HG02852 (cell line): ENCODE results near the gene MATCAP1.

Experiments
- ATAC-seq: cut with Tn5 transposase; IDR thresholded peaks from one replicate; pipeline ENCODE4 v1.9.1; 2021; ENCODE audit warnings: mild to moderate bottlenecking, moderate library complexity; ENCODE audit not compliant: unreplicated experiment

The MATCAP1 gene

DNA sequence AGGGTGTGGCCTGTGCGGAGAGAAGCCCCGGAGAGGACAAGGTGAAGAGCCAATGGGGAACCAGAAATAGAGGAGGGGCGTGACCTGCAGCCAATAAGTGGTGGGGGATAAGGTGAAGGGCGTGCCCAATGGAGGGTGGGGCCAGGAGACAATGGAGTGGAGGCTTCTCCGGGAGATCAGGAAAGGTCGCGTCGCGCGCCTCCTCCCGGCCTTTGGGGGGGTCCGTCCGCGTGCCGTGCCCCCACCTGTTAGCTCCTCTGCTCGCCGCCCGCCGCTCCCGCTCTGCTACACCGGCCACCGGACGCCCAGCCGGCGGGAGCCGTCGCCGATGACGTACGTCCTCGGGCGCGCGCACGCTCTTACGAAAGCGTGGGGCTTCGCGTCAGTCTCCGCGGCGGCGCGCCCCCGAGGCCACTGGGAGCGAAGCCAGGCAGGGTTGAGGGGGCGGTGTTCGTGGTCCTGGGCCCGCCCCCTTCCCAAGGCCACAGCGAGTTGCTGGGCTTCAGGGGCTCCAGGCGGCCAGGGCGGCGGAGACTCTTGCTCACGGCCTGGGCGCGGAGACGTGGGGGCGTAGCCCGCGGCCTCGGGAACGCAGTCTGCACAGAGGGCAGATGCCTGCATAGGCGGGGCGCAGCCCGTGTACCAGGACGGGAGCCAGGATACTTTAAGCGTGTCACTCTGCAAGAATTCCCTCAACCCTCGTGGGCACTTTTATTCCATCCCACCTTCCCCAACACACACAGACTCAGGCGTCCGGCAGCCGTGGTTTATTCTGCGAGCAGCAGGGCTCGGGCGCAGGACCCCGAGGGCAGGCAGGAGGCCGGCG lies at the start of gene MATCAP1:
MATCAP1 (minus strand) TSS at position 337 of the 826 bp plus-strand sequence. CDS start 3,353 bp downstream, outside the sequence.
- ATAC-seq, result peak; percentile 95

DNA sequence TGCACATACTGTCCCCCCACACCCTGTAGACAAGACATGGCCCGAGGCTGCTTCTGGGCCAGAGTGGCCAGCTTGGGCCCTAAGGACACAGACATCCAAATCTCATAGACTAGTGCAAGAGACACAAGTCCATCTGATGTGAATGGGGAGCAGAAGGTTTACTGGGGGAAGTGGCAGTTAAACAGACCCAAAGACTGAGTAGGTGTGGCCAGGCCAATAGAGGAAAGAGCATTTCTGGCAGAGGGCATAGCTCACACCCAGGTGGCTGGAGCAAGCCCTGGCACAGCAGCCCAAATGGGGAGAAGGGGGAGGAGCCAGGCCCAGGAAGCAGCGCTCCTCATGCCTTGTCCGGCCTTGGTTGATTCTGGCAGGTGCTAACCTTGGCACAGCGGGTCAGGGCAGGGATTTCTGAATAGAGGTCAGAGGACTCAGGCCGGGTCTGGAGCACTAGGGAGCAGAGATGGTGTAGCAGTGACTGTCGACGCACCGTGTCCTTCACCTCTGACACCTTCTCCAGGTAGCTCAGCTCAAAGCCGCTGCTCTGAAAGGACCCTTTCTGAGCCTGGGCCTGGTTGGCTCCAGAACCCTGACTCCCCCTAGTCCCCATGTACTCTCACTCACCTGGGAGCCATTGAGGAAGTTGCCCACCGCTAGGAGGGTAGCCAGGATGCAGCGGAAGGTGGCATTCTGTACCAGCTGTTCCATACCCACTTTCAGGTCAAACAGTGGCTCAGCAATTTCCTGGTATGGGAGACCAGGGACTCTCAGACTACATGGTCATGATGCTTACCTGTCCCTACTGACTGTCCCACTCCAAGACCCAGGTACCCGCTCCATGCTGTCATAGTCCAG lies 47.3 kb upstream of the MATCAP1 start:
- ATAC-seq, result no peak

DNA sequence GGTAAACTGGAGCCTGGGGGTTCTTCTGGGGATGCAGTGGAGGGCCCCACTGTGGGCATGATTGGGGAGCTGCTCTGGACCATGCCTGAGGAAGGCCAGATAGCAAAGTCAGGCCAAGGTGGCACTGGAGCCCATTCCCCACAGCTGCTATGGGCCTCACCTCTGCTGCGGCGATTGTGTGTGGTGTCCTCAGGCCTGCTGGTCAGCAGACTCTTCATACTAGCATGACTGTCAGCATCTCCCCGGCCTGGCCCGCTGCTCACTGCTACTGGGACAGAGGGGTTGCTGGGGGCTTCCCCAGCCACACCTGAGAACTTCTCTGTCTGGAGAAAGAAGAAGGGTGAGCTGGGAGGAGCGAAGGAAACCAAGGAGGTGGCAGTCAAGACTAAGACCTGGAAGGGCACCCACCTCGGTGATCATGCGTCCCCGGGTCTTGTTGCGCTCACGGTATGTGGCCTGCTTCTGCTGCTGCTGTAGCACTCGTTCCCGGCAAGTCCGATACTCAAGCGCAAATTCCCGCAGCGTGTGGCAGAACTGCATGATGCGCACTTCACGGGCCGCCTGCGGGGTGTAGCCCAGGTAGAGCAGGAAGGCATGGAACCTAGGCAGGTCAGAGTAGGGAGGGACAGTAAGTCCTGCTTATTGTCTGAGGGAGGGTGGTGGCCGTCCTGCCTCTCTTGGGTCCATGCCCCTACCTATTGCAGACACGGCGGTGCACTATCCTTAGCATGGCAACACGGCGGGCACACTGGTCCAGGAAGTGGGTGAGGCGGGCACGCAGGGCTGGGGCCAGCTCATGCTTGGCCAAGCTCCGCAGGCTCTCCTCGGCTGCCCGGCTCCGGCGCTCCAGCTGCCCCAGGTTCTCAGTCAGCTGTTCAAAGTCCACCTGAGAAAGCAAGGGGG lies 46.4 kb upstream of the MATCAP1 start:
- no peak for ATAC-seq

DNA sequence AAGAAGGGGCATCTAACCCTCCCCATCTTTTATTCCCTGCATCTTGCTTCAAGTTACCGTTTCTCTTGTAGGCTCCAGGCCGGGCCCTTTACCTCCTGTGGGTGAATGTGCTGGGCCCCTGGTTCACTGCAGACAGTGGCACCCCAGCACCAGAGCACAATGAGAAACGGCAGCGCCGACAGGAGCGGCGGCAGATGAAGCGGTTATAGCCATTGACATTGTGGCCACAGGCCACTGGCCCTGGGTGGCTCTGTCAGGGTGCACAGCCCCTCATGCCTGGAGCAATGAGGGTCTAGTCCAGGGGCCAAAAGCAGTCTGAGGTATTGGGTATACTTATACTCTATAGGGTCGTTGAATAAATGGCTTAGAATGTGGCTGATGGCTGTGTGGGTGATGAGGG lies 45.1 kb upstream of the MATCAP1 start:
- no peak for ATAC-seq

DNA sequence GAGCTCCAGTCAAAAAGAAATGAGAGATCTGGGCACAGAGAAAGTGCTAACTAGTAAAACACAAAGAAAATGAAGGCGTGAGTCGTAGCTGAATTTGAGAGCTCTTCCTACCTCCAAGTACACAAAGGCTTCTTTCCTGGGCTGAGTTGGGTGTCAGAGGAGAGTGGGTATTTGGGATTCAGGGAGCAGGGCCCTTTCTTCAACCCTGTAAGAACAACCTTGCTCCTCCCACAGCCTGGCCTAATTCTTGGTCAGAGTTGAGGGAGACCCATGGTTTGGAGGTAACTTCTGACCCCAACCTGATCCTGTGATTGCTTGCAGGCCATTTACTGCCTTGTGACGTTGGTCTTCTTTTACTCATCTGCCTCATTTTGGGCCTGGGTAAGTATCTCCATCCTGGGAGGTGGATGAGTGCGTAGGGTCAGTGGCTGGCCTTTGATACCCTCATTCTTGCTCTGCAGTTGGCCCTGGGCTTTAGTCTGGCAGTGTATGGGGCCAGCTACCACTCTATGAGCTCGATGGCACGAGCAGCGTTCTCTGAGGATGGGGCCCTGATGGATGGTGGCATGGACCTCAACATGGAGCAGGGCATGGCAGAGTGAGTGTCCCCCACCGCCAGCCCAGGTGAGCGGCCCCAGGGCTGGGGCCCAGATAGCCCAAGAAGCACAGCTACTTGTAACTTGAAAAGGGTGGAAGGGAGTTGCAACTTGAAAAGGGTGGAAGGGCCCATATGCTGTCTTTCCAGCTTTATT lies 44.4 kb upstream of the MATCAP1 start:
- ATAC-seq, result no peak

DNA sequence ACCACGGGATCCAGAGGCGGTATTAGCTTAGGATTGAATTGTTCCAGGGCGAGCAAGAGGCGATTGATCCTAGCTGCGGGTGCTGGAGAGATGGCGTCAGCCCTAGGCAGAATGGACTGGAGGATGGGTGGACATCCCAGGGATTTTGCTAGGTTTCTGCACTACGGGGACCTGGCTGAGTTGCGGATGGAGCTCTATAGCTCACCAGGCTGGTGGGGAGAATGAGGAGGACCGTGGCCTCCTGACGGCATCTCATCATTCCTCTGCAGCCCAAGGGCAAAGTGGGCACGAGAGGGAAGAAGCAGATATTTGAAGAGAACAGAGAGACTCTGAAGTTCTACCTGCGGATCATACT lies 43.8 kb upstream of the MATCAP1 start:
- ATAC-seq, result no peak

DNA sequence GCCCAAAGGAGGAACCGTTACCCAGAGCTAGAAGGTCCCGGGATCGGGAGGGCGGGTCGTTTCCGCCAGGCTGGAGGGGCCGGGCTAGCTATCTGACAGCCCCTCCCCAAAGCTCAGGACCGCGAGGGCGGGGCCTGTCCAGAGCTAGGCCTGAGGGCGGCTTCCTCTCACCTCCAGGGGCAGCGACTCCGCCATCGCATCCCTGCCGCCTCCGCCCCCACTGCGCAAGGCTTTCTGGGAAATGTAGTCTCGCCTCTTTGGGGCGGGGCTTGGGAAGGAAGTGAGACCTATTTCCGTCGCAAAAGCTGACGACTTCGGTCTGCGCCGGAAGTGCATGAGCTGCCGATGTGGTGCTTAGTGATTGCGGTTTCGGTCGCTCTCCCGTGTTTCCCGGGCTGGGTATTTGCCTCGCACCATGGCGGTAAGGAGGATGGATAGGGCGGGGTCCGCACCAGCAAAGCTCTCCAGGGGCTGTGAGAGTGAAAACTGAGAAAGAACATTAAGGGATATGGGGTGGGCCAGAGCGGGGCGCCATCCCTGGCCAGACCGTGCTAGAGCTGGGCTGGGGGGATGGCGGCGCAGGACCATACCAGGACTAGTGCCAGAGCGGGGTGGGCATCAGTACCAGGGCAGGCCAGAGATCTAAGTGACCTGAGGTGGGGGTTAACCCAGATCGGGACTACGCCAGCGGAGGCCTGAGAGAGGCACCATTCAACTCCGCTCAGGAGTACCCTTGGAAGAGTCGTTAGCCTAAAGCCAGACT lies 43.2 kb upstream of the MATCAP1 start, which contains the start of gene TMEM208:
TMEM208 (plus strand) TSS at position 327 of the 763 bp plus-strand sequence; CDS start at position 416, 89 bp downstream.
- peak; percentile 93 for ATAC-seq

DNA sequence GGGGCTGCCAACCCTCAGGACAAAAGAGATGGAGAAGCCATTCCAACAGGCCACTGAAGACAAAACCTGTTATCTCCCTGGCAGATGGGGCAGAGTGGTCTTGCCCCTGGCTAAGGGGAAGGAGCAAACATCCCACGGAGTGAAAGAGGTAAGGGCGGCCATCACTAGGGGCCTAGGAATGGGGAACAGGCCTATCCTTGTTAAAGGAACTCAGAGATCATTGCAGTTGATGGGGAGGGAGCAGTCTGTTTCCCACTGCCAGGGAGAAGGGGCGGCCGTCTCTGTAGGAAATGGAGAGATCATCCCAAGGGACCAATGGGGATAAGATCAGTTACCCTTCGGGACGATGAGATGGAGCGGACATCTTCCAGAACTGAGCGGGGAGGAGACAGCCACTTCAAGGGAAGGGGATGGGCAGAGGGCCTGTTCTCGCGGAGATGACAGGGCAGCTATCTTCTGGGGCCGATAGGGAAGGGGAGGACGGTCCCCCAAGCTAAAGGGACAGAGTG lies 42.6 kb upstream of the MATCAP1 start:
- no peak for ATAC-seq

DNA sequence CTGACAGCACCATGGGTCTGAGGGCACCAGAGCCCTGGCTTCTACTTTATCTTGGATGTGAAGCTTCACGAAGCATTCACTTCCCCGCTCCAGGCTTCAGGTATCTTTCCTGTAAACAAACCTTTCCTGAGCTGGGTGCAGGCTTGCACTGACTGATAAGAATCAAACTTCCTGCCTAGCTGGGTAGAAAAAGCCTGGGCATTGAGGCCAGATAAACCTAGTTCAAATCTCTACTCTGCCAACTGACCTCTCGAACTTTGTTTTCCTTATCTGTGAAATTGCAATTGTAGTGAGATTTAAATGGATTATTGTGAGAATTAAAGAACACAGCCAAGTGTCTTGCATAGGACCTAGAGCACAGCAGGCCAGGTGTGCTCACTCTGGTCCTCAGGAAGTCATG lies 40.2 kb upstream of the MATCAP1 start:
- ATAC-seq, result no peak

DNA sequence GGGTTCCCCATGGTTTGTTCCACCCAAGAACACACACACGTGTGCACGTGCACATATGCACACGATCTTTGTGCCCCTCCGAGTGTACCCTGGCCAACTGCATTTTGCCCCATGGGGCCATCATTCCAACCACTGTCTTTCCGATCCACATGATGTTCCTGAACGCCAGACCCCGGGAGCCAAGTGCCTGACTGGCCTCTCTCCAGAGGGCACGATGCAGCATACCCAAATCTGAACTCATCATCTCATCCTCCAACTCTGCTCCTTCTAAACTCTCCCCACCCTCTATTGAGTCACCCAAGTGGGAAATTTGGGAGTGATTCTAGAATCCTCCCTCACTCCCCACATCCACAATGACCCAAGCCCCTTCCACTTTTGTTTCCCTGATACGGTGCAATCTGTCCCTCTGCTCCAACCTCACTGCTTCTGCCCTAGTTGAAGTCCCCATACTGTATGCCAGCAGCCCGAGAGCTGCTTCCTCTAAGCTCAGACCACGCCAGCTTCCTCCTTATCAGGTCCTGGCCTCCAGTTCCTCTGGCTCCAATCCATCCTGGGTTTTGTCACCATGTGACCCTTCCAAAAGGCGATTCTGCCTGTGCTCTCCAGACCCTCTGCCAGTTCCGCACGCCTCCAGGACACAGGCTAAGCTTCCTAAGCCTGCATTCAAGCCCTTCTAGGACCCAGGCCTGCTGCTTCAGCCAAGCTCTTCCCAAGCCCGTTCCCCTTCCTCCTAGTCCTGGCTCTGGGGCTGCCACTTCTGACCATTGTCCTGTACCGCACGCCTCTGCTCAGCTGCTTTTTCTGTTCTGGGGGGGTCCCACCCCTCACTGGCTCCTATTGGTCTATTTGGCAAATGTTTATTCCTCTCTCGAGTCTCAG lies 33.1 kb upstream of the MATCAP1 start:
- ATAC-seq, result no peak

DNA sequence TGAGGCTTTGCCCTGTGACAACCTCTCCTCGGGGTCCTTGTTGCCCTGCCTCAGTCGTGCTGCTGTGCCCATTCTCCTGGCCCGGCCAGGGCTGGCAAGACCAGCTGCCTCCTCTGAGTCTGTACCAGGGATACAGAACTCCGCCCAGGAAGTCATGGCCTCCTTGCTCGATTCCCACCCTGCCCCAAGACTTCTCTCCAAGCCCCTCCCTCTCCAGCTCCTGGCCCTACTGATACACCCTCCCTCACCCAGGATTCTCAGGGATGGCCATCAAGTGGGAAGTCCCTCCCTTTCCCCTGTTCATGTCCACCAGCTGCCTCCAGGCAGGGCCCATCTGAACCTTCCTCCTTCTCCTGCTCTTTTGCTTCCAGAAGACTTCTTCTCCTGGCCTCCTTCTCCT lies 31.9 kb upstream of the MATCAP1 start:
- no peak for ATAC-seq

DNA sequence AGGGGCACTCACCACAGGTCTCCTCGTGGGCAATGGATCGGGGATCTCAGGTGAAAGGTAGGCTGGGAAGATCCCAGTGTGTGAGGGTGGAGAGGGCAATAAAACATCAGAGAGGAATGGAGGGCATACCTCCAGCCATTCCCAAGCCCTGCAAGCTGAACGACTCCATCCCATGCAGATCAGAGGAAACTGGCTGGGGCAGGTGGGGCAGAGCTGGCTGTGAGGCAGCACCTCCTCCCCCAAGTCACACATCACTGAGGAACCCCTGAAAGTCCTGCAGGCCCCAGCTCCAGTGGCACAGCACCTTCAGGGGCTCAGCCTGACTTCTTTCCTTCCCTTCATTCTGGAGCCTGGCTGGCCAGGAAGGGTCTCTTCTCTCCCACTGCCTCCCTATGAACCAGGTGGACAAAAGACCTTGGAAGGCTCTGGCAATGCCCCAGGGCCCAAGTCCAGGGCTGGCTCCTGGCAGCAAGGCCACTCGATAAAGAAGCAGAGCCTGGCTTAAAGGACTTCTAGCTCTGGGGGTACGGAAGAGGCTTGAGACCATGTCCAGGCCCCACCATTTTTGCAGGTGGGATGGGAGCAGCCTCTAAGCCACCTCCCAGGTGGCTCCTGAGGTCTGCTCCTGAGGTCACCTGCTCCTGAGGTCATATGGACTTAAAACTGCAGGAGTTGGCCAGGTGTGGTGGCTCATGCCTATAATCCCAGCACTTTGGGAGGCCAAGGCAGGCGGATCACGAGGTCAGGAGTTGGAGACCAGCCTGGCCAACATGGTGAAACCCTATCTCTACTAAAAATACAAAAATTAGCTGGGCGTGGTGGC lies 29.6 kb upstream of the MATCAP1 start:
- ATAC-seq, result no peak

DNA sequence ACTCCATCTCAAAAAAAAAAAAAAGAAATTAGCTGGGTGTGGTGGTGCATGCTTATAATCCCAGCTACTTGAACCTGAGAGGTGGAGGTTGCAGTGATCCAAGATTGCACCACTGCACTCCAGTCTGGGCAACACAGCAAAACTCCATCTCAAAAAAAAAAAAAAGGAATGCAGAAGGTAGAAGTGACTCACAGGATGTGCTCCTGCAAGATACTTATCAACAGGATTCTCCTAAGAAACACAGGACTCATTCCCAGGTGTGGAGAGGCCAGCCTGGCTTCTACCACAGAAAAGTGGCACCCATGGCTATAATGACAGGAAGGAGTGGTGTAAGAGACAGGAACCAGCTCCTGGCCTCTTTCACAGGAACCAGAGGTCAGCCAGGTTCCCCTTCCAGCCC lies 29.0 kb upstream of the MATCAP1 start:
- no peak for ATAC-seq

DNA sequence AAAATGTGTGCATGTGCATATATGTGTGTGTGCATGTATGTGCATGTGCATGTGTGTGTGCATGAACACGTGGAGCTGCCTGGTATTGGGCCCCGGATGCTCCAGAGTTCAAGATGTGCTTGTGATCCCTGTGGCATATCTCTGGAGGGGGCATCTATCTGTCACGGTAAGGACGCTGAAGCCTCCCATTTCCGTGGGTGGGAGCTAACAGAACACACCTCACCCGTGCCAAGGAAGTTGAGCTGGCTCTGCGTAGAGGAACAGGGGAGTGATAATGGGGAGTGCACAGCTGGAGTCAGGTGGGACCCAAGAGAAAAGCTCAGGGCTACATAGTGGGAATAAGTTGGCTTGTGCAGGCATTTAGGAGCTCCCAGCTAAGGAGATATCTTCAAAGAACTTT lies 27.9 kb upstream of the MATCAP1 start:
- no peak for ATAC-seq

DNA sequence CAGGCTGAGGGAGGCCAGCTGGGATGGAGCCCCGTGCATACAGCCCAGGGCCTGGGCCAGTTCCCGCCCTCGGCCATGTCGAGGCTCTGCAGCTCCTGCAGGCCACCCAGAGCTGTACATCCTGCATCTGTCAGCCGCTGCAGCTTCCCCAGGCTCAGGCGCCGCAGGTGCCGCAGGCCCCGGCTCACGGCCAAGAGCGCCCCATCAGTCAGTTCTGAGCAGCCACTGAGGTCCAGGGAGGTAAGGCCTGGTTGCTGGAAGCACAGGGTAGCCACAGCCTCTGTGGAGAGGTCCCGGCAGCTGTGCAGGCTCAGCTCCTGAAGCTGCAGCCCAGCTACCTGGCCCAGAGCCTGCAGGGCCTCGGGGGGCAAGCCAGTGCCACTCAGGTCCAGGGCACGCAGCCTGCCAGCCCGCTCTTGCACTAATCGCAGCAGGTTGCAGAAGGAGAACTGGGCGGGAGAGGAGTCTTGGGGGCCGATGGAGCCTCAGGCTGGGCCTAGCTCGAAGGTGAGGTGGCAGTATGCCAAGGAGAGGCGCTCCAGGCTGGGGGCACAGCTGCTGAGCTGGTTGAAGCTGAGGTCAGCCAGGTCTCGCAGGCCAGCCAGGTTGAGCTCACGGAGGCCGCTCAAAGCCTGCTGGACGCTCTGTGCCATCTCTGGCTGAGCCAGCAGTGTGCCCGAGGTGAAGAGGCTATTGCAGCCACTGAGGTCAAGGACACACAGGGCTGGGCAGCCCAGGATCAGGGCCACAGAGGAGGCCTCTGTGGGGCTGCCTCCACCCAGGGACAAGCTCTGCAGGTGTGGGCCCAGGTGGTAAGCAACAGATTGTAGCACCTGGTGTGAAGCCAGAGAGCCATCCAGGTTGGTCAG lies 26.5 kb upstream of the MATCAP1 start:
- no peak for ATAC-seq

DNA sequence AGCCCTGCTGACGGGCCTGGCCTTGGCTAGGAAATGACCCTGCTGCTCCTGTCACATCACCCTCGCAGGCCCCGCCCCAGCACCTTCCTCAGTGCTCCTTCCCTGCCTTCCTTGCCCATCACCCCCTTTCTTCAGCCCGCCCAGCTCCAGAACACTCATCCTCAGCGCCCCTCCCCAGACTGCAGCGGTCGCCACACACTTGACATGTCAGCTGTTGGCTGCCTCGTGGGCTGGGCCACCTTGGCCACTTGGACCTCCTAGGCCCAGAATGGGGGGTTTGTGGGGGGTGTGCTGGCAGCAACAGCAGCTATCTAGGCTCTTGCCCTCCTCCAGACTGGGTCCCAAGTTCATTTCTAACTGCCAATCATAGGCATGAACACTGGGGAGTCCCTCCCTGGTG lies 25.8 kb upstream of the MATCAP1 start:
- ATAC-seq, result no peak
